ENCODE measurements around the gene SMAD6.

GRCh38 chr15:66716656-66717020 lies 14.6 kb downstream of the SMAD6 start:
- TF ChIP-seq CTCF (conservative IDR thresholded peaks at IDR 0.05; ENCODE audit: low read depth, low read length) (no peak), POLR2A (IDR thresholded peaks at IDR 0.05; ENCODE audit: low read depth, low read length) (no peak), CEBPB (IDR thresholded peaks at IDR 0.05; ENCODE audit: low read depth, low read length) (no peak), RFX5 (IDR thresholded peaks at IDR 0.05; ENCODE audit: low read depth, low read length) (no peak), USF2 (IDR thresholded peaks at IDR 0.05; ENCODE audit: low read depth, low read length) (no peak), MXI1 (IDR thresholded peaks at IDR 0.05; ENCODE audit: borderline replicate concordance, low read depth, low read length) (no peak), BHLHE40 (IDR thresholded peaks at IDR 0.05; ENCODE audit: low read depth, low read length) (no peak), CHD1 (IDR thresholded peaks at IDR 0.05; ENCODE audit: low read depth, low read length) (no peak), ELK1 (IDR thresholded peaks at IDR 0.05; ENCODE audit: borderline replicate concordance, low read depth, low read length) (no peak), RAD21 (IDR thresholded peaks at IDR 0.05; ENCODE audit: low read length) (no peak), SMC3 (IDR thresholded peaks at IDR 0.05; ENCODE audit: low read depth, low read length) (no peak), RCOR1 (IDR thresholded peaks at IDR 0.05; ENCODE audit: insufficient replicate concordance, low read length) (no peak)

All from IMR-90 (cell line).